ENCODE data around the gene SETD7.

Gene SETD7

GRCh38 chr4:139547979-139548378, 8.0 kb downstream of the SETD7 start:
- no peak for DNase-seq

- DNase-seq = no peak
Observed at GRCh38 chr4:139540632-139541031, 15.4 kb downstream of the SETD7 start.

DNA sequence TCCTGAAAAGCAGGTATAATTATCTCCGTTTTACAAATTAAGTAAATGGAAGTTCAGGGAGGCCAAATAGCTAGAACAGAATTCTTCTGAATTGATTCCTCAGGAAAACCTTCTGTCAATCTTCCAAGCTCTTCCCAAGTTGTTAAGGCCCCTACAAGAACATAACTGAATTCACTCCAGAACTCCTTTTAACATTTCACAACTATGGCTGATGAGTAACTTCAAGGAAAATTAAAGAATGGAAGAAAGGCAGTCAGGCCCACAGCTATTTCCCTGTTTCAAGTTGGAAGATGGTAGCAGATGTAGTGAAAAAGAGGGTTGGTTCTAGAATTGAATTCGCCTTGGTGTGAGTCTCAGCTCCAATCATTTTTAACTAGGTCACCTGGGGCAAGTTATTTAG, 15.9 kb downstream of the SETD7 start:
- no peak for DNase-seq

- DNase-seq = no peak
Observed at GRCh38 chr4:139537292-139537691, 18.7 kb downstream of the SETD7 start.

DNA sequence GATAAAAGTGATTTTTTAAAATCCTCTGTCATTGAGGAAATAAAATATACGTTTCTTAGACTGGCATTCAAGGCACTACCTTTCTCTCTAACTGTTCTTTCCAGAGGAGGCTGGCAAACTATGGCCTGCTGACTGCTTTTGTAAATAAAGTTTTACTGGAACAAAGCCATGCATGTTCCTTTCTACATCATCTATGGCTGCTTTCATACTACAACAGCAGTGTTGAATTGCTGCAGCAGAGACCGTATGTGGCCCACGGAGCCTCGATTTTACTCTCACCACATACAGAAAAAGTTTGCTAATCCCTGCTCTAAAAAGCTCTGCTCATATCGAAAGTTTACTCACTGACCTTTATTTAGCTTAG, 20.2 kb downstream of the SETD7 start:
- no peak for DNase-seq

DNA sequence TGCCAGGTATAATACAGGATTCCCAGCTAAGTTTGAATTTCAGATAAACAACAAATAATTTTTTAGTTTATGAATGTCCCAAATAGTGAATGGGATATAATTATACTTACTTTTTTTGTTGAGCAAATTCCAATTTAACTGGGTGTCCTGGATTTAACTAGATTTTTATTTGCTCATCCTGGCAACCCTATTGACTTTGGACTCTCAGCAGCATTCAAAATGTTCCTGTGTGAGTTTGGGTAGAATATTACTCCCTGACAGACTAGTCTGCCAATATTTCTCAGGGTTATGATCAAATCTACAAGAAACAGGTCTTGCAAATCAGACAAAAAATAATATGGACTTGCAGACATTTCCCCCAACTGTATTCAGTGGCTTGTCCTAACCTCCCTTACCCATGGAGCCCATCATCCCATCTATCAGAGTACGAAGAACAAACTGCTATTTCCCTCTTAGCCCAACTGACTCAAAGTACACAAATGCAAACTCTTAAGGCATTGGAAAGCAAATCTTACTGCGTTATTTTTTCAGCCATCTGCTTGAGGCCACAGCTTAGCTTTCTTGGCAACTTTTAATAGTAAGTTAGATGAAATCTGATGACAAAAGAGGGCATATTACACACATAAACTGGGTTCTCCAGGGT, 20.7 kb downstream of the SETD7 start:
- no peak for DNase-seq

- DNase-seq = no peak
Observed at GRCh38 chr4:139534287-139534950, 21.6 kb downstream of the SETD7 start.

DNA sequence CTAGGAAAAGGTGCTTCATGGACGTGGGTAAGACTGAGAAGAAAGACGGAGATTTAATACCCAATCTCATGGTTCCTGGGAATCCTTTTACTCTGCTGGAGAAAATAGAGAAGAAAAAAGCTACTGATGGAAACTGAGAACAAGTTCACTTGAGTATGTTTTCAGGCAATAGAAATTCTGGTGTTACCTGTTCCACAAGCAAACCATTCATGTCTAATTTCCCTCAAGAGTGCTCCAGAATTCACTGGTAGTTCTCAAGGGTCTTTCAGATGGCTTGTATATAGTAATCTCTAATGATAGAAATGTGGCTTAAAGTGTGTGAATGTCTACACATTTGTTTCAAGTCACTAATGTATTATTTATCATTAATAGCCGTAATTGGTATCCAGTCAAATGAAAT, 22.5 kb downstream of the SETD7 start:
- DNase-seq = no peak

DNA sequence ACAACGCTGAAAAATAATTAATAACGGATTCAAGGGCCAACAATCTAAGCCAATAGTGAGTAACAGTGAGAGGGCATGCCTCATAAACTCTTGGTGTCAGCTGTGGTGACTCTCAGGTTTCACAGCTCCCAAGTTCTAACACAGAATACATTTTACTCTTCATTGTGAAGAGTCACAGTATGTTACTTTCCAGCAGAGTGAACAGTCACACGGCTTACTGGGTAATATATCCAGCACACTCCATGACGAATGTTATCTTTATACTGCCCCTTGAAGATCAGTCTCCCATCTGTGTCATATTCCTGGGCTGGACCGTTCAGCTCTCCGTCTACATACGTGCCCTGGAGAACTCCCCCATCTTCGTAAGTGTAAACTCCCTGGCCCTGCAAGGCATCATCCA, 23.1 kb downstream of the SETD7 start:
- no peak for DNase-seq

DNA sequence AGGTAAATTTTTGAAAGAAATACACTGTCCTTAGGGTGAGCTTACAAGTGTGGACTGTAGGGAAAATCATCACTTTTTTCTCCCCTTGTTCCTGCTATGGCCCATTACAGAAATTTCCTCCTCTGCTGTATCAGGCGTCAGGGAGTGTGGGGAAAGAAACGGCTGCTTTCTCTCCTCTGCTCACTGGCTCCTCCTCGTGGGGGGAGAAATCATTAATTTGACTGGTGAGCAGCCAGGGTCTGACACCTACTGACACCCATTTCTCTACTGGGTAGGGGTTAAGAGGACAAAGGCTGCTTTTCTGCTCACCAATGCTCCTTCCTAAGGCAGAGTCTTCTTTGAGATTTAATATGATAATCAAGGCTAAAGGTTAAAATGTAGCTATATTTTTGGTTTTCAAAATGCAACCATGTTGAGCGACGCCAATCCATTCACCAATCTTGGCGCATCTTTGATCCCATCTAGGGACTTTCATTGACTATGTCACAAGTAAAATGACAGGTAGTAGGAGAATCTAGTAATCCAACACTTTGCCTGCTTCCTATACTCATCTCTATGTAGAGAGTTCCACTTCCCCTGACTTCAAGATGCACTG, 25.1 kb downstream of the SETD7 start:
- DNase-seq = peak; percentile 81

- peak; percentile 71 for DNase-seq
Observed at GRCh38 chr4:139528377-139529005, 27.5 kb downstream of the SETD7 start.

- DNase-seq = no peak
Observed at GRCh38 chr4:139526928-139527327, 29.1 kb downstream of the SETD7 start.

DNA sequence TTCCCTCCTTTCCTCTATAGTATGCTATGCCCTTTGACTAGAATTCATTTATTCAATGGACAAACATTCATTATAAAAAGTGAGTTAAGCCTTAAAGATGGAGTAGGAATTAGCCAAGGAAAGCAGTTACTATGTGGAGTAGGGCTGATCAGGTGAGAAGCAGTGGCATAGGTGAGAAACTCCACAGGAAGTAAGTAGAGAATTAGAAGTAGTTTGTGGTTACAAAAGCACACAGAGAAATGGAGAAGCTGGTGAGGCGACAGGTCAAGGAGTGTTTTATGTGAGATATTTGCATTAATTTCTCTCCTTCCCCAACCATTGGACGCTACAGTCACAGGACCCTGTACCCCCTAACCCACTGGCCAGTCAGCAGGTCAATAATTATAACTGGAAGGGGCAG, 30.6 kb downstream of the SETD7 start:
- DNase-seq = no peak

DNA sequence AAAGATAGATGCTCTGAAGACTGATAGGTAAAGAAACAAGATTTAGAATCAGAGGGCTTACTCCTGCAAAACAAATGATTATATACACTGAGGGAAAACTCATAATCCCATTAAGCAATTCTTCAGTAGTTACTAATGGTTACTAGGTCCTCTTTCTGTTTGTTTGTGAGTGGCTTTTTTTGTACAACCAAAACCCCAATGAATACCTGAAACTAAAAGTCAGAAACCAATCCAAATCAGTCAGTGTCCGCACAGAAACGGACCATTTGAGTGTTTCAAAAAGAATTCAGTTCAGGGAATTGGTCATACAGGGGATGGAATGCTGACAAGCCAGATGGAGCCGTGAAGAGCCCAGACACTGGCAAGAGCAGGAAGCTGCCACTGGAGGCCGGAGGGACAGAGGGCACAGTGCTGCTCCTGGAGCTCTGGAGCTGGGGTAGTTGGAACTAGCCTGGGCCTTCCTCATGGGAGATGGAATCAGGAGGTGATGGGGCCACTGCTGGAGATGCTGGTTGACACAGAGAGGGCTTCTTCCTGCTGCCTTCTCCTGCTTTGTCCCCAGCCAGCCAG, 31.9 kb downstream of the SETD7 start:
- DNase-seq = no peak

DNA sequence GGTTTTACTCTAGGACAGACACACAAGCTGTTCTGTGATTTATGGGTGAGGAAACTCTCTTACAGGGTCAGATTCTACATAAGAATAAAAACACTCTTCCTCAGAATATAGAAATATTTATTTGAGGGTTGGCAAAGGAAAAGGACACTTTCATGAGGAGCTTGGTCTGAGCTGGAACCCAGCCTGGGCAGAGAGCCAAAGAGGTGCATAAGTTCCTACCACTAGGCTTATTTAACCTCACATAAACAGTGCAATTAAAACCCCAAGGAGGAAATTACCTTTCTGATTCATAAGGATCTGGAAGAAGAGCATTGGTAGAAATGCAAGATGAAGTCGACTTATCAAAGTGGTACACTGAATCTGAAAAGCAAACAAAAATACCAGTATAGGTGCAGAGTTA, 32.9 kb downstream of the SETD7 start:
- DNase-seq = no peak

- no peak for DNase-seq
Observed at GRCh38 chr4:139522457-139522856, 33.6 kb downstream of the SETD7 start.

DNA sequence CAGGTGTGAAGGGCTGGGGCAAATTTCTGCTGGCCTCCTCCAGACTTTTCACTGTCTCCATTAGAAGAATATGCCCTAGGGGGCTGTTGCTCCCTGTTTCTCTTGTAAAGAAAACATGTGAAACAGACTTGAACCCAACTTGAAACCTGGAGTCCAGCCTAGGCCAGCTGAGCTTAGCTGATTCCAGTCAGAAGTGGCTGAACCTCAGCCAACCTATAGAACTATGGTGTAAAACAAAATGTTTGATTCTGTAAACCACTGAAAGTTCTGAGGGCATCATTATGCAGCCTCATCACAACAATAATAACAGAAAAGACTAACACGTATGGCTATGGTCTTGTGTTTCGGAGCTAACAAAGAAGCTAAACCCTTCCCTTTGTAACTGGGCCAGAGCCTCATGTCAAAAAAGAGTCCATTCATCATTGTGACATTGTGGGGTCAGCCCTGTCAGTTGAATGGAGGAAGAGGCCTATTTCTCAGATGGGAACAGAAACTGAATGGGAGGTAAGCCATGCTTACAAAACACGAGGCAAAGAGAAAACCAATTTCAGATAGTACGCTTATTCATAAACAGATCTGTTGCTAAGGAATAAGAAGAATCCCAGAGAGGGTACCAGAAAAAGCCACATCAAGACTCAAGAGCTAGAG, 34.1 kb downstream of the SETD7 start:
- no peak for DNase-seq

- DNase-seq = no peak
Observed at GRCh38 chr4:139515531-139515958, 40.5 kb downstream of the SETD7 start.

- peak; percentile 23 for DNase-seq
Observed at GRCh38 chr4:139514382-139515059, 41.5 kb downstream of the SETD7 start.

DNA sequence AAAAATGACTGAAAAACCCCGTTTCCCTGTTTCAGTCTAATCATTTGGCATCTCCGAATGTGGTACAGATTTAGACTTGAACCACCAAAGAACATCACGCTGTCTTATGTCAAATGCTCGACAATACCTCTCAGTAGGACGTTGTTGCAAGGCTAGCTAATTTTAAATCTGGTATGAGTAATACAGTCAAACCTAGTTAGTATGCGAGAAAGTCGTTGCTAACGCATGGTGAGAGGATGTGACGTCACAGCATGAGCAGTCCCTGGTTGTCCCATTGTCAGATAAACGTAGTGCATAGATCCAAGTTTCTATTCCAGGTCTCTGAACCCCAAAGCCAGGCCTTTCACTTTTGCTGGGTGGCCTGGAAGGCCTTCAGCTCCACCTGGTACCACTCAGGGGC, 44.7 kb downstream of the SETD7 start:
- no peak for DNase-seq

GRCh38 chr4:139509727-139510410, 46.1 kb downstream of the SETD7 start:
- DNase-seq = peak; percentile 42
